Ramos (cell line): Measurements from ENCODE around the gene NDOR1.
"Not testable (repeated sequence)": the region's sequence is repeated elsewhere in the genome, so short reads cannot be mapped to it uniquely, and the experiment has no call there.

Experiments used
- in situ Hi-C: fragments of 300-500 bp; cut with MboI; formaldehyde crosslinking; loops from one replicate; pipeline ENCODE4 v1.14.3; 2022; ENCODE audit warnings: low sequenced_read_pairs; ENCODE audit not compliant: unreplicated experiment

The NDOR1 gene

DNA sequence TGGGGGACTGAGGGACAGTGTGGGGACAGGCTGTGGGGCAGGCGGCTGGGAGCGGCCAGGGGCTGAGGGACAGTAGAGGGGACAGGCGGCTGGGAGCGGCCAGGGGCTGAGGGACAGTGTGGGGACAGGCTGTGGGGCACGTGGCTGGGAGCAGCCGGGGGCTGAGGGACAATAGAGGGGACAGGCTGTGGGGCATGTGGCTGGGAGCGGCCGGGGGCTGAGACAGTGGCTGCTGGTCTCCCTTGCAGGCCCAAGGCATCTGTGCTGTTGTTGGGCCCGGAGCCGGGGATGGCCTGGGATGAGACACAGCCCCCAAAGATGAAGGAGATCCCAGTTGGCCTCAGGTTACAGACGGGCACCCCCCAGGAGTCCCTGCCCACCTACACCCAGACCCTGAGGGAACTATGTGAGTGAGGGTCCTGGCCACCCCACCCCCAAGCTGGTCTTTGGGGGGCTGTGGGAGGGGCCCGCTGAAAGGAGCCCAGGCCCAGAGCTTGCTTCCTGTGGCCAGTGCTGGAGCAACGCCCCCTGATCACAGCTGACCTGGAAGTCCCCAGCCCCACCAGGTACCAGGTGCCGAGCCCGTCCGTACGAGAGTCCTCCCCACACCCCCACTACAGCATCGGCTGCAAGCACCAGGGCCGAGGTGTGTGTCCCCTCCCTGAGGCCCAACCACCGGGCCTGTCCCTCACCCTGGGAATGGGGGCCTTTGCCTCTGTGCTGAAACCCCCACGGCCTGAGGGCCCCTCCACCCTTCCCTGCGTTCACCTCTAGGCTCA, 46.2 kb downstream of the NDOR1 start:
- in situ Hi-C loops: no loop called here

DNA sequence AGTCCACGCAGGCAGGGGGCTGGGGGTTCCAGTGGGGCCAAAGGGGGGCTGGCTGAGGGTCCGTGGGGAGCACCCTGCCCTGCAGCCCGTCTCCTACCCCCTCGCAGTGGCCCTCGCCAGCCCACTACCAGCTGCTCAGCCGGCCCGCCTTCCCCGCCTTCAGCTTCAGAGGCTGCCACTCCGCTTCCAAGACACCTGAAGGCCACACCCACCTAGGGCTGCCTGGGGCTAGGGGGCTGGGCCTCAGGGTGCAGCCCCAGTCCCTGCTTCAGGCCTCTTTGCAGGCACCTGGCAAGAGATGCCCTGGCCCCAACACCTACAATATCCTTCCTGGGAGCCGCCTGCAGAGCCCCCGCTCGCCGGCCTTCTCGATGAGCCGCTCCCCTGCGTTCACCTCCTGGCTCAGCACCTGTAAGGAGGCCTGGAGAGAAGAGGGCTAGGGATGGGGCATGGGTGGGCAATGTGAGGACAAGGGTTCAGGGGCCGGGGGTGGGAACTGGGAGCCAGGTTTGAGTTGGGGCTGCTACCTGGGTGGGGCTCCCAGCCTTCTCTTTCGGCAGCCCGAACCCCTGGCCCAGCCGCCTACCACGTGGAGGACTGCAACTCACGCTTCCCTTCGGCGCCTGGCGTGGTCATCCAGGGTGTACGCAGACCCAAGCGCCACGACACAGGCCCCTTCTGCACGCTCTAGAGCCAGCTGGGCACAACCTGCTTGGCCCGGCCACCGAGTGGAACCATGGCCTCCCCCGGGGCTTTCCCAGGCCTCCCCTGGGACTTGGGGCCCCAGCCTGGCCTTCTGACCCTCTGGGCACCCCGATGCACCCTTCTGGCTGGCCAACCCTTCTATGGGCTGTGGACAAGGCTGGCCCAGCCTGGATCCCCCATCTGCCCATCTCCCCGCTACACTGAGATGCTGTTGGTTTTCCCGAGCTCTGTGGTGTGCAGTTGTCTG, 47.3 kb downstream of the NDOR1 start:
- in situ Hi-C loops: no loop called here

GRCh38 chr9:137253717-137254623, 48.5 kb downstream of the NDOR1 start:
- in situ Hi-C loops: no loop called here

- in situ Hi-C loops: no loop called here
Observed at GRCh38 chr9:137254624-137255447, 49.3 kb downstream of the NDOR1 start, which contains the start of gene NELFB. NELFB (plus strand) TSS chr9:137255327.

- in situ Hi-C loops: no loop called here
Observed at GRCh38 chr9:137255448-137256114, 50.1 kb downstream of the NDOR1 start.

DNA sequence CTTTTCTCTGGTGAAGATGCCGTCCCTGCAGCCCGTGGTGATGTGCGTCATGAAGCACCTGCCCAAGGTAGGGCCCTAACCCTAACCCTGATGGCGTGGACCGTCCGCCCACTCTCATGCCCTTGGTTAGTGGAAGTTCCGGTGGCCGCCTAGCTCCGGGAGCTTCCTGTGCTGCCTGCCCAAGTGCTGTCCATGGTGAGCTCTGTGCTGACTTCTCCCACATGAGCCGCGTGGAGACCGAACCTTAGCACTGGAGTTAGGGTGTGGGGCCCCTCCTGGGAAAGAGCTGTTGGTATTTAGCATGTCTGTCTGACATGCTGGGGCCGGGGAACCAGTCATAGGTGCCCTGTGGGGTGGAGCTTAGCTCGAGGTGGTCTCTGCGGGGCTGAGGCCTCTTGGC, 50.9 kb downstream of the NDOR1 start:
- in situ Hi-C loops: no loop called here

DNA sequence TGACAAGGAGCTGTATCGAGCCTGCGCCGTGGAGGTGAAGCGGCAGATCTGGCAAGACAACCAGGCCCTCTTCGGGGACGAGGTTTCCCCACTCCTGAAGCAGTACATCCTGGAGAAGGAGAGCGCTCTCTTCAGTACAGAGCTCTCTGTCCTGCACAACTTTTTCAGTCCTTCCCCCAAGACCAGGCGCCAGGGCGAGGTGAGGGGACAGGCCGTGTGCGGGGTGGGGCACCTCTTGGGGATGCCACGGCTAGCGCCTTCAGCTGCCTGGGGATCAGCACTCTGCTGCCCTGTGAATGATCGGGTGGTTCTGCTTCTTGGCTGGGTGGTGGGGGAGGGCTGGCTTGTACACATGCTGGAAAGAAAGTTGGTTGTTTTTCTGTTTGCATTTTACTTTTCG, 51.4 kb downstream of the NDOR1 start:
- in situ Hi-C loops: no loop called here

DNA sequence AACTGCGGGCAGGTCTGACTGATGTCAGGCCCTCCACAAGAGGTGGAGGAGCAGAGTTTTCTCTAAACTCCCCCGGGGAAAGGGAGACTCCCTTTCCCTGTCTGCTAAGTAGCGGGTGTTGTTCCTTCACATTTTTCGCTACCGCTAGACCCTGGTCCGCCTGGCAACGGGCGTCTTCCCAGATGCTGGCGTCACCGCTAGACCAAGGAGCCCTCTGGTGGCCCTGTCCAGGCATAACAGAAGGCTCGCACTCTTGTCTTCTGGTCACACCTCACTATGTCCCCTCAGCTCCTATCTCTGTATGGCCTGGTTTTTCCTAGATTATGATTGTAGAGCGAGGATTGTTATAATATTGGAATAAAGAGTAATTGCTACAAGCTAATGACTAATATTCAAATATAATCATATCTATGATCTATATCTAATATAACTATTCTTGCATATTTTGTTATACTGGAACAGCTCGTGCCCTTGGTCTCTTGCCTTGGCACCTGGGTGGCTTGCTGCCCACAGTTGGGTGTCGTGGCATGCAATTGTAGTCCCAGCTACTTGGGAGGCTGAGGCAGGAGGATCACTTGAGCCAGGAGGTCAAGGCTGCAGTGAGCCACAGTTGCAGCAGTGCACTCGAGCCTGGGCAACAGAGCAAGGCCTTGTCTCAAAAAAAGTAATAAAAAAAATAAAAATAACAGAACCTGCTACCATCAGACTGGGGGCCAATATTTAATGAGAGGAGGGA, 56.8 kb downstream of the NDOR1 start:
- in situ Hi-C loops: not testable (repeated sequence)

GRCh38 chr9:137262909-137263285, 57.4 kb downstream of the NDOR1 start:
- in situ Hi-C loops: no loop called here

DNA sequence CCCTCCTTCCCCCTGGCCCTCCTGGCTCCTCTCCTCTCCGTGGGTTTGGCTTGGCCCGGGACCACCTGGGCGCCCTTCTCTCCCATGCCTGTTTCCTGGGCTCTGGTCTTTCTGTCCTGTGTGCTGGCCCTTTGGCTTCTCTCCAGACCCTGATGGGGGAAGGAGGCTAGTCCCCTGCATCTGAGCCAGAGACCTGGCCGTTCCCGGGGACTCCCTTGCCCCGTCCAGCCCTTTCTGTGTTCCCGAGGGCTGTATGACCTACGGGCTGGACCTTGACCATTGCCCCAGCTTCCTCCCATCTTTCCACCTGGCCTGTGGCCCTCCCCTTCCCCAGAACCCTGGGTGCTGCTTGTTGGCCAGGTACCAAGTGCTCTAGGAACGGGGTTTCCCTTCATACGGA, 58.0 kb downstream of the NDOR1 start:
- in situ Hi-C loops: no loop called here

DNA sequence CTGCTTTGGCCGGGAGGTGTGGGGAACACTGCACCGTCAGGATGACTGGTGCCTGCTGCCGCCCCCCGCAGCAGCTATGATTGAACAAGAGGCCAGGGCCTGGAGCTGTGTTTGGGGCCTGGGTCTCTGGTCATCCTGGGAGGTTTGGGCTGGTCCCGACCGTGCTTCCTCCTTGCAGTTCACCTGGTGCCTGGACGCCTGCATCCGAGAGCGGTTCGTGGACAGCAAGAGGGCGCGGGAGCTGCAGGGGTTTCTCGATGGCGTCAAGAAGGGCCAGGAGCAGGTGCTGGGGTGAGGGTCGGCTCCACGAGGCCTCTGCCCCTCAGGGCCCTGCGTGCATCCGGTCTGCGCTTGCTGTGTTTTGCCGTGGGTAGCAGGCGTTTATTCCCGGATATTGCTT, 58.6 kb downstream of the NDOR1 start:
- in situ Hi-C loops: no loop called here

DNA sequence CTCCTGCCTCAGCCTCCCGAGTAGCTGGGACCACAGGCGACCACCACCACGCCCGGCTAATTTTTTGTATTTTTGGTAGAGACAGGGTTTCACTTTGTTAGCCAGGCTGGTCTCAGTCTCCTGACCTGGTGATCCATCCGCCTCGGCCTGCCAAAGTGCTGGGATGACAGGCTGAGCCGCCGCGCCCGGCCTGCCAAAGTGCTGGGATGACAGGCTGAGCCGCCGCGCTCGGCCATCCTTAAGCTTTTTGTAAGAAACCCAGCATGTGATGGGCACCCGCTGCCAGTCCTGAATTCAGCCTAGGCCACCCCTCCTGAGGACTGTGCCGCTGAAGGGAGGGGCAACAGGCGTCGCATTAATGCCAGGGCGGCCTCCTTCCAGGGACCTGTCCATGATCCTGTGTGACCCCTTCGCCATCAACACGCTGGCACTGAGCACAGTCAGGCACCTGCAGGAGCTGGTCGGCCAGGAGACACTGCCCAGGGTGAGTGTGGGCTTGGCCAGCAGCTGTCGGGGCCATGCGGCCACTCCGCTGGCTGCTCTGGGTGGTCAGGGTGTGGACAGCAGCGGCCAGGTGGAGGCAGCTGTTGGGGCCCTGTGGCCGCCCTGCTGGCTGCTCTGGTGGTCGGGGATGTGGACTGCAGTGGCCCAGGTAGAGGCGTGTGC, 60.1 kb downstream of the NDOR1 start:
- in situ Hi-C loops: no loop called here

DNA sequence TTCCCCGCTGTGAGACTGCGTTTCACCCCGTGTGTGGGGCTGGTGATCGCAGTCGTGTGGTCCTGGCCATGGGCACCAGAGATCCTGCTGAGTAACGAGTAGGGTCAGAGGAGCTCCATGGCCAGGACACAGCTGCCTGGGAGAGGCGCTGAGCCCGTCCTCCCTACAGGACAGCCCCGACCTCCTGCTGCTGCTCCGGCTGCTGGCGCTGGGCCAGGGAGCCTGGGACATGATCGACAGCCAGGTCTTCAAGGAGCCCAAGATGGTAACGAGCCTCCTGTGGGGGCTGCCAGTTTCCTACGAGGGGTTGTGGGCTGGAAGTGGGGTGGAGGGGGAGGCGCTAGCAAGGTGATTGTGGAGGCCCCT, 60.6 kb downstream of the NDOR1 start:
- in situ Hi-C loops: no loop called here
